OCI-M1 (cell line): ENCODE results near the gene TSC22D3.
"Not testable (repeated sequence)": the region's sequence is repeated elsewhere in the genome, so short reads cannot be mapped to it uniquely, and the experiment has no call there.

Experiments
- DNase-seq: peaks from one replicate; lab custom pipeline; 2025; lab: John Stamatoyannopoulos, UW

The TSC22D3 gene

DNA sequence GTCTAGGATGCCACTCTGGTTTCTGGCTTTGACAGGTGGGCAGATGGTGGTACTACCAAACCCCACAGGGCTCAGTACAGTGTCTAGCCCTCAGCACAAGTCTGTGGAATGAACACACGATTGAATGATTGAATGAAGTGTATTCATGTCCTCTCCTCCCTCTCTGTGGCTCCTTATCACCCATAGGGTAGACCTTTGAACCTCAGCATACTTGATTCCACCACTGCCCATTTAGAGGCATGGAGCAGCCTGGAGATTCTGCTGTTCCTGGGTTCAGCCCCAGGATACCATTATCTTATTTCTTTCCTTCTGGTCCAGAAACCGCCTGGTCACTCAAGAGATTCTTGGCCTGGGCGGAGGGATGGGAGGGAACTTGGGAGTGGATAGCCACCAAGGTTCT lies 93.3 kb downstream of the TSC22D3 start:
- no peak for DNase-seq

DNA sequence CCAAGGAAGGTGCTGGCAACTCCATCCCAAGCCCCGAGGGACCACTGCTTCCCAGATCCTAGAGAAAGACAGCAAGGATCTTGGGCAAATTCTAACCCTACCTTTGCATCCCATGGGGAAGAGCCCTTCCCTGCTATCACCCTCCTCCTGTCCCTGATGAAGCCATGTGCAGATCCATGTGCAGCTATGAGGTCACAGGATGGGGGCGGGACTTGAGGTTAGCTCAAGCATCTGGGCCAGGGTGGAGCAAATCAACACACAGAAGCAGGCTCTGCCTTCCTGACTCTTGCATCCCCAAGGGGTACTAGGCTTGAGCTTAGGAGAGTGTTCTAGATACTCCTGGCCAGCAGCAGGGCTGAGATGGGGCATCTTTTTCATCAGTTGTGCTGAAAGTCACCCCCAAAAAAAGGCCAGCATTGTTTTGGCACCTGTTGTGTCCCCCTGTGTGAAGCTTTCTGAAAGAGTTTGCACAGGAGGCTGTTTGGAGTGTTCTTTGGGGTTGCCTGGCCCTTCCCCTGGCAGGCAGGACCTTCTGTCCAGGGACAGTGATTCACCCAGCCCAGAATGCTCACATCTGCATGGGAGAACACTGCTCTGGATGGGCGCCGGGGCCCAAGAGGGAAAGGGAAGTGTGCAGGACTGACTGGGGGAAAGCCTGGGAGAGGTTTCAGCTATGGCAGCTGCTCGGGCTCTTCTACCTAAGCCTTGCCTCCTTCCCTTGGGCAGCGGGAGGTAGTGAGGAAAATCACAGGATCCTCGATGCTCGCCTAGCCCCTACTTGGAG lies 96.4 kb downstream of the TSC22D3 start:
- DNase-seq, result peak; percentile 68

DNA sequence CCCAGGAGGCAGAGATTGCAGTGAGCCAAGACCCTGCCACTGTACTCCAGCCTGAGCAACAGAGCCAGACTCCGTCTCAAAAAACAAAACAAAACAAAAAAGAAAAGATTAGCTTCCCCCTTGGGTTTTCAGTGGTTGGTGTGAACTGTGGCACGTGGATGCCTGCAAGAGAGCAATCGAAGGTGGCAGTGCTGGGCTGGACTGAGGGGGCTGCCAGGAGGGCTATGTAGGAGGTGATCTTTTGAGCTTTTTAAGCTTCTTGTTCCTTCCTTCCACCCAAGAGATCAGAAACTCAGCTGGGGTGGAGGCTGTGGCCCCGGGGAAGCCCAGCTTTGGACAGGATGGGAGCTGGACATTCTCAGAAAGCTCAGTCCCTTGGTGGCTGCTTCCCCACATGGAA lies 97.7 kb downstream of the TSC22D3 start:
- no peak for DNase-seq

DNA sequence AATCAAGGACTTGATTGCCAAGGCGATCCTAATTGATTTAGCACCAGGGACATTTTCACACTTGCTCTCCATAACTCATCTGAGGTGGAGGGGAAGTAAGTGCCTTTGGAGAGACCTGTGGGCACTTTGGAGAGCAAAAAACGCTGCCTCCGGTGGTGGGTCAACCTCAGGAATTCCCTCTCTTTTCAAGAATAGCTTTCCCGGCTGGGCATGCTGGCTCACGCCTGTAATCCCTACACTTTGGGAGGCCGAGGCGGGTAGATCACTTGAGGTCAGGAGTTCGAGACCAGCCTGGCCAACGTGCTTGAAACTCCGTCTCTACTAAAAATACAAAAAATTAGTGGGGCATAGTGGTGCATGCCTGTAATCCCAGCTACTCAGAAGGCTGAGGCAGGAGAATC lies 98.1 kb downstream of the TSC22D3 start:
- DNase-seq, result peak; percentile 50

DNA sequence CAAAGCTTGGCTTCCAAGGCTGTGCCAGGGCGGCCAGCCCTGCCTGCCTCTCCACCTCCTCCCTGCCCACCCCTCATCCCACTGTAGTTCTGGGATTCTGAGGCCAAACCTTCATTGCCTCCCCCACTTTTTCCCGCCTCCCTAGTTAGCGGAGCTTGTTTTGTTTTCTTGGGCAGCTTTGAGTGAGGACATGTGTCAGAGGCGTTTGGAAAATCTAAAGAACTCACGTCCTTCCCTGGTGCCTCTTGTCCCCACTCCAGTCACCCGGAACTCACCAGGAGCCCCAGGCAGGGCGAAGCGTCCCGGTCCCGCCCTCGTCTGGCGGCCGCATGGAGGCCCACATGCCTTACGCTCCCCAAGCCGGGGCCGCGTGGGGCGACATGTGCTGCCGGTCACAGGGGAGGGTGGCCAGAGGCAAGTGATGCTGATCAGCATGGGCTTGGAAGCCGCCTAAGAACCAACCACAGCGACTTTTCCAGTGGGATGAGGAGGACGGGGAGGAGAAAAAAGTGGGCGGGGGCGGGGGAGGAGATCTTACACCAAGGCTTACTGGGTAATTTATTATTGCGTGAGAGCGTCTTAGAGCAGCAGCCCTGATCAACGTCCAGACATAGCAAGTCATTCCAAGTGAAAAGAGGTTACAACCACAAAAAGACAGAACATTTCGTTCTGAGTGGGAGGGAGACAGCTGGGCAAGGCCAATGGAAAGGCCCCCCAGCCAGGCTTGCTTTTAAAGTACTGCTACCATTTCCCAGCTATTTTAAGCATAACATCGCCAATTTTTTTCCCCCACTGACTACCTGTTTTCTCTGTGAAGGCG lies 98.8 kb downstream of the TSC22D3 start:
- DNase-seq, result peak; percentile 88

DNA sequence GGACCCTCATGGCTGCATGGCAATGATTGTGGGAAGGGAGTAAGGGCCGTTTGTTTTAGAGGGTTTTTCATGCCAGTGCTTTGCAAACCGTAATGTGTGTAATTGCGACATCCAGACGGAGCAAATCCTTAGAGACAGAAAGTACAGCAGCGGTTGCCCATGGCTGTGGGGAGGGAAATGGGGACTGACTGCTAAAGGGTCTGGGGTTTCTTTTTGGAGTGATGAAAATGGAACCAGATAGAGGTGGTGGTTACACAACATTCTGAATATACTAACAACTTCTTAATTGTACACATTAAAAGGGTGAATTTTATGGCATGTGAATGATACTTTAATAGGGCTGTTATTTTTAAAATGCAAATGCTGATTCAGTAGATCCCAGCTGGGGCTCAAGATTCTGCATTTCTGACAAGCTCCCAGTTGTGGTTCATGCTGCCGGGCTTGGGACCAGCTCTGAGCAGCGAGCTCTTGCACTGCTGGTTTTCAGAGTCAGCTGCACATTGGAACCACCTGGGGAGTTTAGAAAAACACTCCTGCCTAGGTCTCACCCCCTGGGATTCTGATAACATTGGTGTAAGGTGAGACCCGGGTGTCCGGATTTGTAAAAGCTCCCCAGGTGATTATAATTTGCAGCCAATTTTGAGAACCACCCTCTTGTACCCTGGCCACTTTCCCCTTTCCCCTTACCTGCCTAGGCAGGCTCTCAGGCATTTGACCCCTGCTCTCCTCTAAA lies 99.6 kb downstream of the TSC22D3 start:
- DNase-seq, result peak; percentile 62

DNA sequence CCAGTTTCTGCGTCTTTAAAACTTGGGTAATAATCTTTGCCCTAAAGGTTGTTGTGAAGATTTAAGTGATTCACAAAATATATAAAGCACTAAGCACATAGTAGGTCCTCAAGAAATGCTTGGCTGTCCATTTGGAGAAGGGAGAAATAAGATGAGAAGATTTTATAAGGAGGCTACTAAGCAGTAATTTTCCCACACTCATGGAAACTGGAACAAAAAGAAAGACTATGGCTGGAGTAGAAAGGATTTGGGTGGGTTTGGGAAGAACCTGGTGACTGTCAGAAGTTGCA lies 100.3 kb downstream of the TSC22D3 start:
- DNase-seq, result no peak

DNA sequence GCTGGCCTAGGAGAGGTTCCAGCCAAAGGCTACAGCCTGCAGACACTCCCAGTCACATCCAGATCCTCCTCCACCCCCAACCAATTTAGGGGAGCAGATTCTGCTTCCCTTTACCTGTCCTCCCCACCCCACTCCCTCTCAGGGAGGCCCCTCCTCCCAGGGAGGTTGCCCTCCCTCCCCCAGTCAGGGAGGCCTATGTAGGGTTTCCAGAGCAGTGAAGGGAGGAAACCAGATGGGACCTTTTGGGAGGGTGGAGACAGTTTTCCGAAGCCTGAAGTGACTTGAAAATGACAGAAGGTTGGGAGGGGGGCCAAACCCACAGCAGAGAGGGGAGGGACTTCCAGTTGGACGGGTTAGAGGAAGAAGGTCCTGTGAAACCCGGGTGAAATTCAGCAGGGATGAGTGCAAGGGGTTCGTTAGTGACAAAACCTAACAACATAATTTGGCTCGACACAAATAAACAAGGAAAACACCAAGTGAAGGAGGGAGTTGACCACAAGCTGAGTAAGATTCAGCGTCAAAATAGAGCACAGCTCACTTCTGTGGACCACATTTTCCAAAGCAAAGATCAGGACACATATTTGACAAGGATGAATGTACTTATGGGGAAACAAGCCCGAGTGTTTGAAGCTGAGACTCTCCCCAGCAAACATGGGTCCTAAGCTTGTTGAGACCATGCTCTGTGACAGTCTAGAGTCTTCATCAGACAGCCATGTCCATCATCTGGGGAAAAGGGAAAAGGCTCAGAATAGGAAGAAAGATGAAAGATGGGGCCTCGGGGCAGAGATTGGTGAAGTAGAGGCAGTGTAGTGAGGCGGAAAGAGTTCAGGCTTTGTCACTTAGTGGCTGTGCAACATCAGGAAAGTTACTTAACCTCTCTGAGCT lies 100.9 kb downstream of the TSC22D3 start:
- peak; percentile 84 for DNase-seq

DNA sequence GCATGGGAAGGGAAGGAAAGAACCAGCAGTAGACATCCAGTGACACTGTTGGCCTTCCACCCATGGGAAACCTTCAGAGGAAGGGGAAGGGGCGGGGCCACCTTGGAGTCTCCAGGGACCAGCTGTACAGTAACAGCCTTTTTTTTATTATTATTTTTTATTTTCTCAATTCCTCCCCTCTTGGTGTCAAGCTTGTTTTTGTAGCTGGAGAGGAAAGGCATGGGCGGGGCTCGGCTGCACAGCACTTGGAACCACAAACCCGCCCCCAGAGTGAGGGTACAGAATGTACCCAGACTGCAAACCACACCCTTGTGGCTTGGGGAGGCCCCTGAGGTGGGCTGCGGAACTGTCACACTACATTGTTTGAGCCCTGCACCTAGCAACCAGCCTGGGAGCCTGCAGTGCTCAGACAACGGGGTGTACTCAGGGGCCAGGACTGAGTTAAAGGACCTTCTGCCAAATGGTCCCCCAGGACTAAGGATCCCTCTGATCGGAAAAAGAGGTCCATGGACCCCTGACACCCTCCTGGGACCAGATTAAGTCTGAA lies 101.6 kb downstream of the TSC22D3 start:
- DNase-seq, result peak; percentile 92

DNA sequence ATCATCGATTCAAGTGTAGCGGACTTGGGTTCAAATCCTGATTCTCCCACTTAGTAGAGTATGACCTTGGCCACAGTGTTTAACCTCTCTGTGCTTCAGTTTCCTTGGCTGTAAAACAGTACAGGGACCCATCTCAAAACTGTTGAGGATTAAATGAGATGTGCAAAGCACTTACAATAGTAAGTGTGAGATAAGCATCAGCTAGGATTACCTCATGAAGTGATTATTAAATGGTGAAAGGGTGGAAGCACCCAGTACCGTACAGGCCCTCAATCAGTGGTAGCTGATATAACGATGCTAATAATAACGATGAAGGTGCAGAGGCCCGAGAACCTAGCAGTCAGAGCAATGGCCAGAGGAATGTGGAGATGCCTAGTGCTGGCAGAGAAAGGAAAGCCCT lies 102.2 kb downstream of the TSC22D3 start:
- DNase-seq, result peak; percentile 37

DNA sequence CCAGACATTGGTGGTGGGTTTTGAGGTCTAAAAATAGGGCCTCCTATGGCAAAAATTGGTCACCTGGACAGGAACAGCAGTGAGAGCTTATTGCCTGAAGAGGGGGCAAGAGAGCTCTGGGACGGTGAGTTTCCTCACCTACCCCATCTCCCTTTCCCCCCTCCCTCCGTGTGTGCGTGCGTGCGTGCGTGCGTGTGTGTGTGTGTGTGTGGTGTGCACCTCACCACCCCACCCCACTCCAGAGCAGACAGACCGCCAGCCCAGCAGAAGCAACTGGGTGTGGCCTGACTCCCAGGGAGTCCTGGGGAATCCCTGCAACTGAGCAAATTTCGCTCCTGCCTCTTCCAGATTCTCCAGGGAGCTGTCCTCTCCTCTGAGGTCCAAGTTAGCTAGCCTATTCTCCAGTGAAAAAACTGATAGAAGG lies 102.6 kb downstream of the TSC22D3 start:
- peak; percentile 84 for DNase-seq

DNA sequence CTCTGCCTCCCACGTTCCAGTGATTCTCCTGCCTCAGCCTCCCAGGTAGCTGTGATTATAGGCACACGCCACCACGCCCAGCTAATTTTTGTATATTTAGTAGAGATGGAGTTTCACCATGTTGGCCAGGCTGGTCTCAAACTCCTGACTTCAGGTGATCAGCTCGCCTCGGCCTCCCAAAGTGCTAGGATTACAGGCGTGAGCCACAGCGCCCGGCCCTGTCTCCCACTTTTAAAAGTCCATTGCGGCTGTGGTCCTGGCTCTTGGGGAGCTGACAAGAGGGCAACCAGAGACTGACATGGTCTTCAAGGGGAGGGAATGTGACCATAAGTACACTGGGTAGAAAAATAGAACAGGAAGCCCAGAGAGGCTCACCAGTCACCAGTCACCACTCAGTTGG lies 104.3 kb downstream of the TSC22D3 start:
- not testable (repeated sequence) for DNase-seq

DNA sequence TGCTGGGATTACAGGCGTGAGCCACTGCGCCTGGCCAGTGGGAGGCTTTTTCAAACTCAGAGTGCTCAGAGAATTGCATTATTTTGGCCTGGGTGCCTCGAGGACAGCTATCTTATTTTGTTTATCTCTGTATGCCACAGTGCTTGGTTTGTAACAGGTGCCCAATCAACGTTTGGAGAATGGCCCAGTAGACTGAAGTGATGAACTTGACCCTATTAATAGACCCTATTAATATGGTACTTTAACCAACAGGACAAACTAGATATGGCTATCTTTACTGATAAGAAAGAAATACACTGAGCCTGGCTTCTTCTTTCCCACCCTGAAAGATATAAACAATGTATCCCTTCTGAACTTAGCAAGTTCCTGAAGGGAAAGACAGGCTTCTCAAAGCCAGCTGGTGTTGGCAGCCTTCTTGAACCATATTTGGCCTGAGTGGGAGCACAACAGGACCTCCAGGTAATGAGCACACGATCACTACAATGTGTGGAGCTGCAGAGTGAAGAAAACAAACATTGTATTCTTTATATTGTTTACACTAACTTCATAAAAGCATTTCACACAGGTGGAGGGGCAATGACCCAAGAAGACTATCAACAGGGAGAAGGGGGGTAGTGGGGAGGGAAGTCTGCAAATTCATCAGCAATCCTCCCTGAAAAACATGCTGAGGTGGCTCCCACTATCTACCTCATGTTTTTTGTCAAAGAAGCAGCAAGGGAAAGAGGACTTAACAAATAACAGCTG lies 105.5 kb downstream of the TSC22D3 start:
- DNase-seq, result no peak

DNA sequence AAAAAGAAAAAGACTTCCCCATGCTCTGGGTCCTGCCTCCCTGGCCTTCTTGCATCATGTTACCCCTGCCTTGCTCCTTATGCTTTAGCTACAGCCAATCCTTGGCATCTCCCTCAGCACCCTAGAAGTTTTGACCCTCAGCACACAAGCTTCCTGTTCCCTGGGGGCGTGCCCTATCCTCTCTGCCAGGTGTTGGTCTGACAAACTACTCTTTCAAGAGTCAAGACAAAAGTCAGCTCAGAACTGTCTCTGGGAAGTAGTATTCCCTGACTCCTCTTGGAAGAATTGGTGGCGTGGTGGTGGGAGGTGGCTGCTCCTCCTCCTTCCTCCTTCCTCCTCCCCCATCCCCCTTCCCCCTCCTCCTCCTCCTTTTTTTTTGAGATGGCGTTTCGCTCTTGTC lies 106.3 kb downstream of the TSC22D3 start:
- no peak for DNase-seq

DNA sequence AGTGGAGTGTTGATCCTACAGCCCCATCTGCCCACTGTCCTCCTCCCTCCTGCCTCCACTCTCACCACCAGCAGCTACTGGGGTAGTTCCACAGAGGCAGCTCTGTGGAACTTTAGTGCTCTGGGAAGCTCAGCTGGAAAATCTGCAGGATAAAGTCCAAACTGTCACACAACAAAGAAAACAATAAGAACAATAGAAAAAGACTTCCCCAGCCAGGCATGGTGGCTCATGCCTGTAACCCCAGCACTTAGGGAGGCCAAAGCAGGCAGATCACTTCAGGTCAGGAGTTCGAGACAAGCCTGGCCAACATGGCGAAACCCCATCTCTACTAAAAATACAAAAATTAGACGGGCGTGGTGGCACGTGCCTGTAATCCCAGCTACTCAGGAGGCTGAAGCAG lies 106.9 kb downstream of the TSC22D3 start:
- not testable (repeated sequence) for DNase-seq

DNA sequence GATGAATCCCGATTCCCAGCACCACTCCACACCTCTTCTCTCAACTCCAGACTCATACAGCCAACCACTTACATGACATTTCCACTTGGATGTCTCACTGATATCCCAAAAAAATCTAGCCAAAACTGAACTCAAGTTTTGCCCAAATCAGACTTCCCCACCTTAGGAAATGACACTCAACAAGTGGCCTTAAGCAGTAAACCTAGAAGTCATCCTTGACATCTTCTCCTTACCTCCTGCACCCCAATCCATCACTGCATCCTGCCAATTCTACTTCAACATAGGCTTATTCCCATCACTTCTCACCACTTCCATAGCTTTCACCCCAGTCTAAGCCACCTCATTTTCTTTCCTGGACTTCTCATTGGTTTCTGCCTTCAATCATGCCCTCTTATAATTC lies 108.2 kb downstream of the TSC22D3 start:
- no peak for DNase-seq

DNA sequence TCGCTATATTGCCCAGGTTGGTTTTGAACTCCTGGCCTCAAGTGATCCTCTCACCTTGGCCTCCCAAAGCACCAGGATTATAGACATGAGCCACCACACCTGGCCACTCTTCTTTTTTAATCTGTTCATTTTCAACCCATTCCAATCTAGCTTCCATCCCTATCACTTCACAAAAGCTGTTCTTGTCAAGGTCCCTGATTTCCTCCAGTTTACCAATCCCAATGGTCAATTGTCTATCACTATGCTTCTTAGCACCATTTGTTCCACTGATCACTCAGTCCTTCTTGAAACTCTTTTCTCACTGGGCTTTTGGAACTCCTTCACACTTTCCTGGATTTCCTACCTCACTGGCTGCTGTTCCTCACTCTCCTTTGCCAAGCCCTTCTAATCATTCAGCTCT lies 108.7 kb downstream of the TSC22D3 start:
- no peak for DNase-seq
